IMR-90 (cell line): Measurements from ENCODE around the gene GUCY2D. TPM values are rescaled to one million over a fixed set of nuclear protein-coding genes. Genes with fewer than 3 reads are reported as not detected.

ENCODE experiments used
- ATAC-seq: fragments of 200-7000 bp; cut with Tn5 transposase; 2 replicates; pipeline ENCODE4 v1.9.1; 2020; ENCODE audit warnings: low read depth, mild to moderate bottlenecking, moderate library complexity
- BruUV-seq: library from RNA; stranded (reverse); fragments of 400-500 nt; replicated peaks from 2 replicates; lab custom pipeline; 2021; lab: Mats Ljungman, UMichigan
- CTCF ChIA-PET: fragments of 300-600 bp; formaldehyde crosslinking; extraction: SDS; loops from one replicate; lab custom pipeline; 2021; ENCODE audit warnings: antibody characterized with exemption; lab: Yijun Ruan, JAX
- POLR2A ChIA-PET: fragments of 300-600 bp; sonication (Branson Sonifier 250); formaldehyde crosslinking; loops from one replicate; lab custom pipeline; 2022; ENCODE audit warnings: antibody characterized with exemption; ENCODE audit not compliant: unreplicated experiment; lab: Charles Lee
- DNase-seq: peaks from one replicate; pipeline ENCODE4 v3.0.0; 2013
- H2AFZ ChIP-seq: replicated peaks from 2 replicates; pipeline ENCODE3; 2013; ENCODE audit warnings: low read length, mild to moderate bottlenecking; ENCODE audit not compliant: poor library complexity
- H2AK5ac ChIP-seq: 2 replicates; pipeline ENCODE4 v1.6.1; 2013; ENCODE audit warnings: low read depth, low read length, inconsistent platforms
- H2AK9ac ChIP-seq: replicated peaks from 2 replicates; pipeline ENCODE3; 2013; ENCODE audit warnings: mild to moderate bottlenecking, low read depth, low read length, moderate library complexity; ENCODE audit not compliant: poor library complexity
- H2BK120ac ChIP-seq: 2 replicates; pipeline ENCODE4 v1.6.1; 2013; ENCODE audit warnings: low read depth, low read length, inconsistent platforms
- H2BK15ac ChIP-seq: 3 replicates; pipeline ENCODE4 v1.6.1; 2013; ENCODE audit warnings: low read depth, low read length, inconsistent platforms
- H2BK20ac ChIP-seq: 2 replicates; pipeline ENCODE4 v1.6.1; 2013; ENCODE audit warnings: low read depth, mild to moderate bottlenecking, inconsistent platforms, low read length, moderate library complexity
- H2BK5ac ChIP-seq: 2 replicates; pipeline ENCODE4 v1.6.1; 2013; ENCODE audit warnings: mild to moderate bottlenecking, low read depth, low read length, inconsistent platforms; ENCODE audit not compliant: poor library complexity, severe bottlenecking
- H3K14ac ChIP-seq: replicated peaks from 2 replicates; pipeline ENCODE4 v1.6.1; 2013; ENCODE audit warnings: low read depth, low read length, inconsistent platforms
- H3K18ac ChIP-seq: 2 replicates; pipeline ENCODE4 v1.6.1; 2013; ENCODE audit warnings: low read depth, low read length, control low read depth
- H3K23ac ChIP-seq: 2 replicates; pipeline ENCODE4 v1.6.1; 2013; ENCODE audit warnings: low read depth, low read length, inconsistent platforms
- H3K27ac ChIP-seq: 2 replicates; pipeline ENCODE4 v1.5.1; 2013; ENCODE audit warnings: mild to moderate bottlenecking, control low read depth, low read length; ENCODE audit not compliant: insufficient read depth
- H3K27me3 ChIP-seq: 2 replicates; pipeline ENCODE4 v1.6.1; 2013; ENCODE audit warnings: low read length; ENCODE audit not compliant: control insufficient read depth, insufficient read depth
- H3K36me3 ChIP-seq: 2 replicates; pipeline ENCODE4 v1.6.1; 2013; ENCODE audit warnings: low read length, mixed read lengths; ENCODE audit not compliant: control insufficient read depth, insufficient read depth
- H3K4ac ChIP-seq: 2 replicates; pipeline ENCODE4 v1.6.1; 2013; ENCODE audit warnings: low read depth, low read length, inconsistent platforms
- H3K4me1 ChIP-seq: 2 replicates; pipeline ENCODE4 v1.6.1; 2013; ENCODE audit warnings: low read length, mixed read lengths; ENCODE audit not compliant: control insufficient read depth, insufficient read depth
- H3K4me2 ChIP-seq: 2 replicates; pipeline ENCODE4 v1.6.1; 2013; ENCODE audit warnings: low read depth, mild to moderate bottlenecking, control low read depth, low read length, moderate library complexity
- H3K4me3 ChIP-seq: 2 replicates; pipeline ENCODE4 v1.5.1; 2013; ENCODE audit warnings: low read depth, mild to moderate bottlenecking, control low read depth, low read length, moderate library complexity; ENCODE audit not compliant: insufficient read depth
- H3K56ac ChIP-seq: 2 replicates; pipeline ENCODE4 v1.6.1; 2013; ENCODE audit warnings: low read length, inconsistent platforms; ENCODE audit not compliant: insufficient read depth; ENCODE audit errors: extremely low read depth
- H3K79me1 ChIP-seq, 2 experiments: 2 replicates each; pipeline ENCODE4 v1.6.1; 2013; ENCODE audit warnings: low read length in 2 of 2, inconsistent platforms in 1 of 2, low read depth in 1 of 2
- H3K9ac ChIP-seq: 2 replicates; pipeline ENCODE4 v1.6.1; 2013; ENCODE audit warnings: low read depth, low read length, control low read depth
- H3K9me1 ChIP-seq: 2 replicates; pipeline ENCODE4 v1.6.1; 2013; ENCODE audit warnings: low read length, inconsistent platforms; ENCODE audit not compliant: insufficient read depth
- H3K9me3 ChIP-seq: 2 replicates; pipeline ENCODE4 v1.6.1; 2013; ENCODE audit warnings: low read length; ENCODE audit not compliant: control insufficient read depth, insufficient read depth
- H4K20me1 ChIP-seq: 2 replicates; pipeline ENCODE4 v1.6.1; 2013; ENCODE audit warnings: low read length, inconsistent platforms; ENCODE audit not compliant: insufficient read depth
- H4K5ac ChIP-seq: 2 replicates; pipeline ENCODE4 v1.6.1; 2013; ENCODE audit warnings: mild to moderate bottlenecking, low read depth, low read length, control low read depth
- H4K8ac ChIP-seq, 2 experiments: 2 replicates each; pipeline ENCODE4 v1.6.1; 2013; ENCODE audit warnings: low read depth in 2 of 2, low read length in 2 of 2, control low read depth in 1 of 2, inconsistent platforms in 1 of 2
- H4K91ac ChIP-seq: 2 replicates; pipeline ENCODE4 v1.6.1; 2013; ENCODE audit warnings: low read depth, low read length, inconsistent platforms; ENCODE audit not compliant: insufficient read depth
- MAFK ChIP-seq: IDR thresholded peaks from 2 replicates; pipeline ENCODE4 v1.6.1; 2012; ENCODE audit warnings: low read depth, low read length, improper control_type of control experiment
- WGBS, 2 experiments: methylation state at CpG; one replicate each; pipeline versions ENCODE4 v1.1.5 to v1.1.7; 2013; ENCODE audit warnings: missing lambda C conversion rate in 2 of 2; ENCODE audit not compliant: insufficient read length in 1 of 2; ENCODE audit errors: extremely low coverage in 2 of 2; 5-methylcytosine and 5-hydroxymethylcytosine counted together
- dilution Hi-C: fragments of 300-500 bp; cut with HindIII; formaldehyde crosslinking; loops from one replicate; pipeline ENCODE4 v1.14.3; 2018; ENCODE audit warnings: low sequenced_read_pairs; ENCODE audit not compliant: unreplicated experiment
- in situ Hi-C: fragments of 300-500 bp; cut with MboI; formaldehyde crosslinking; loops from 3 replicates; pipeline ENCODE4 v1.14.3; 2019; ENCODE audit warnings: low sequenced_read_pairs, inconsistent platforms, mixed read lengths
- intact Hi-C: fragments of 100-400 bp; cut with micrococcal nuclease; formaldehyde crosslinking; loops from 2 replicates; pipeline ENCODE4 v1.10.0; 2022
- polyA plus RNA-seq, 3 experiments: library from polyadenylated mRNA; depleted of rRNA; stranded (reverse); fragments of >200 nt; gene quantifications; 2 replicates each; pipeline ENCODE4 v1.2.3, GENCODE V29; 2012; ENCODE audit warnings: low replicate concordance in 1 of 3
- total RNA-seq: library from RNA; depleted of rRNA; stranded (reverse); fragments of >200 nt; gene quantifications from 2 replicates; pipeline ENCODE4 v1.2.3, GENCODE V29; 2012

Gene GUCY2D
- total and polyA plus RNA-seq, 2 of the 4 experiments (the other 2 are of a cell fraction) = 0.03 TPM; not detected in 1

DNA sequence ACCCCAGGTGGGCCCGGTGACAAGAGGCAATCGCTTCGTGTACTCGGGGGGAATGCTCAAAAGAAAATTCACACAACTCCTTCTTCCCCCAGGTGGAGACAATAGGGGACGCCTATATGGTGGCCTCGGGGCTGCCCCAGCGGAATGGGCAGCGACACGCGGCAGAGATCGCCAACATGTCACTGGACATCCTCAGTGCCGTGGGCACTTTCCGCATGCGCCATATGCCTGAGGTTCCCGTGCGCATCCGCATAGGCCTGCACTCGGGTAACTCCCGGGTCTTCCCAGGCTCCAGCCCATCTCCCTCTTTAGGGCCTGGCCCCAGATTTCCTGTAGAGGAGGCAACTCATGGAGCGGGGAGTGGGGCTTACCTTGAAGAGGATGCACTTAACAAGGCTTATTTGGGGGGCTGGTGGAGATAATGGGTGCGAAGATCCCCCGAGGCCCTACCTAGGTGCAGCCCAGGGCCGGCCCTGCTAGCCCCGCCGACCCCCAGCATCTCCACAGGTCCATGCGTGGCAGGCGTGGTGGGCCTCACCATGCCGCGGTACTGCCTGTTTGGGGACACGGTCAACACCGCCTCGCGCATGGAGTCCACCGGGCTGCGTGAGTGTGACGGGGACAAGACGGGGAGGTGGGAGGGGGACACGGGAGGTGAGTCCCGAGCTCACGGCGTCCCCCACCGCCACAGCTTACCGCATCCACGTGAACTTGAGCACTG, 13.0 kb downstream of the GUCY2D start:
- no peak for TF ChIP-seq MAFK
- Histone ChIP-seq H3K4me1 (peaks cover 3% of the 10 kb centered on the region; the same call in 1 of the 2 replicates), H3K27me3 (peaks cover 76% of the 10 kb centered on the region), H3K36me3 (no peaks in the 10 kb centered on the region), H4K91ac (no peak overlapping the region), H3K4me2 (no peak overlapping the region; the same call in 1 of the 2 replicates), H2AFZ (peak overlapping the region; percentile 58), H3K4ac (no peak overlapping the region), H3K9ac (no peak overlapping the region), H3K9me1 (no peaks in the 10 kb centered on the region), H3K9me3 (no peaks in the 10 kb centered on the region), H2BK20ac (no peak overlapping the region), H3K14ac (no peak overlapping the region), H2AK5ac (no peak overlapping the region), H2BK120ac (no peak overlapping the region), H3K79me1 (no peaks in the 10 kb centered on the region), H2BK15ac (no peak overlapping the region), H2AK9ac (no peak overlapping the region), H3K27ac (no peak overlapping the region), H4K5ac (no peak overlapping the region), H3K18ac (no peak overlapping the region), H4K8ac (no peak overlapping the region), H3K23ac (no peak overlapping the region), H2BK5ac (no peak overlapping the region), H3K4me3 (no peak overlapping the region), H4K20me1 (no peaks in the 10 kb centered on the region), H3K56ac (no peak overlapping the region)
- ChIA-PET CTCF (no interaction called here), POLR2A (no interaction called here)
- ATAC-seq = no peak
- intact Hi-C loops (no loop called here), in situ Hi-C loops (no loop called here), dilution Hi-C loops (no loop called here)
- BruUV-seq = no TSS peak
- WGBS, 2 experiments = 49% methylated on average over 19 of the region's 44 CpGs; no CpG with 5 or more reads in 1 of the 2 experiments
- no peak for DNase-seq
